Measurements from ENCODE around the gene SMIM7.

SMIM7 gene

DNA sequence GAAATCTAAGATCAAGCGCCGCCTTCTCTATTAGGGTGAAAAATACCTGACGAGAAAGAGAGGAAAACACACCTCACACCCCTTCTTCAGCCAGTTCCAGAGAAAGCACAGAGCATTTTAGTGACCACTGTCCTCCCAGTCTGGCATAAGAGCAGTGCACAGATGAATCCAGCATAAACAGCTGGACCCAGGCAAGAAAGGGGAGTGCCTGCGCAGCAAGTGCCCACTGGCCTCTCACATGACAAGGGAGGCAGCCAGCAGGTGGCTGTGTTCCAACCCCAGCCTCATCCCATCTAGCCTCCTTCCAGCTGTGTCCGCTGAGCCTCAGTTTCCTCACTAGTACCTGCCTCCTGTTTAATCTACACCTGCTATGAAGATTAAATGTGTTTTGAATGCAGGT is 39.9 kb downstream of the SMIM7 start:
- DNase-seq, result no peak

DNA sequence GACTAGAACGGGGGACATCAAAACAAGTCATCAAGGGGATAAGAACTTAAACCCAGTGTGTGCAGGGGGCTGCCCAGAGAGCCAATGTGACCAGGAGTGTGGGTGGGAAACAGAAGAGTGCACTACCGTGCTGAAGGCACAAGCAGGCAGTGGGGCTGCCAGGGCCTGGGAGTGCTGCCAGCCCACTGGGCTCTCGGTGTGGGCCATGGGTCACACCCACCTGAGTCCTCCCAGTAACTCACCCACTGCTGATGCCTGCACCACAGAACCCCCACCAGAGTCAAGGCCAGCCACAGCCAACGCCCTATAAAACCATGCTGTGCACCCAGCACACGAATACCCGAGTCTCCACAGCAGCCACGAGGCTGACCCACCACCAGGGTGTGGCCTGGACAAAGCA is 40.5 kb downstream of the SMIM7 start:
- no peak for DNase-seq

DNA sequence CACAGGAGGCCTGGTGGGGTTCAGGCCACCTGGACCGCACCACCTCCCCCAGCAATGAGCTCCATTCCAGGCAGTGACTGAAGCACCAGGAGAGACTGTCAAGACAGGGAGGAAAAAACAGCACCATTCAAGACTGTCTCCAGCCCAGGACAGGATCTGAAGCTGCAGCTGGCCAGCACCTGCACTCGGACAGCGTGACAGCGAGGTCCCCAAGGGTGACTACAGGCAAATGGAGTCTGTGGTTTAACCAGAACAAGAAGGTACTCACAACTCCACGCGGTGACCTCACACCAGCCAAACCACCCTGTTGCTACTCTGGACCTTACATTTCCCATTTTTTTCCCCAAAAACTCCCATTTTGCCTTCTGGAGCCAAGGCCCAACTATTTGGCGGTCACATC is 41.7 kb downstream of the SMIM7 start:
- no peak for DNase-seq

DNA sequence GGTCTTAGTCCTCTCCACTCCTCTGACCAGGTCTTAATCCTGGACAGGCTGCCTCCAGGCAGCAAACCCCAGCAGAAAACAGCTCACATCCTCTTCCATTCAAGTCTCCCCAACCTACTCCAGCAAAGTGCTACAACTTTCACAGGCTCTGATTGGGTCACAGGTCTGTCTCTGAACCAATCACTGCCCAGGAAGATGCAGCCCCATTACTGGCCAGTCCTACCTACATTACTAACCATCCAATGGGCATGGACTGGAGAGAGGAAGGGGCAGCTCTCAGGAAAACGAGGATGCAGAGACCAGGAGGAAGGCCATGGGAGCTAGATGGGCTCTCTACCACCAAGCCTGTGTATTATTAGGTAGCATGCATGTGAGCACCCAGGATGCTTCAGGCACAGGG is 44.1 kb downstream of the SMIM7 start:
- no peak for DNase-seq

DNA sequence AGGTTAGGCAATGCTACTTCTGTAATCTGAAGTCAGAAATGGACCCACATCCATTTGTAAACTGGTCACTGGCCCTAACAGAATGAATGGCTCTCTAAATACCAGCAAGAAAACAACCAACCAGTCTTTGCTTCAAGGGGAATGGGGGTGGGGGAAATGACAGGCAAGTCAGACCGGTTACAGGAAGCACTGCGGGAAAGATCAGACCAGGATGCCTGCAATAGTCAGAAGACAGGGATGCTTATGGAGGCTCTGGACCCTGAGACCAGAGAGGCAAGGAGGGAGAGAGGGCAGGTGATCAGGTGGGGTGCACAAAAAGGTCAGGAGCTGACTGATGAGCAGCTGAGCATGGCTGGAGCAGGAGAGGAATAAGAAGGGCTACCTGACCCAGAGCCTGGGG is 45.0 kb downstream of the SMIM7 start:
- no peak for DNase-seq

DNA sequence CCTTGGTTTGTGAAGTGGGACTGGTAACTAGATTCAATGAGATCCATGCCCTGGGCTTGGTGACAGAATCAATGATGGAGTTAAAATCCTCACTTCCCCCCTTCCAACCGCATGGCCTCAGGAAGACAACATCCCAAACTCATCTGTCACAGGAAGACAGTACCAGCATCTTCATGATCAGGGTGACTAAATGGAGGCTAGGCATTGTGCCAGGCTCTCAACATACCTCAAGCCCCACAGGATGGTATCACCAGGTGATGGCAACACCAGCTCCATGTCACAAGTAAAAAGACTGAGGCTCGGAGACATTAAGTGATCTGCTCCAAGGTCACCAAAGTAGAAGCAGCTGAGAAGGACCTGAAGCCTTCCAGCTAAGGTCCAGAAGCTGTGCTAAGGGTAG is 46.1 kb downstream of the SMIM7 start:
- DNase-seq, result no peak

- DNase-seq, result no peak
These were observed 47.3 kb downstream of the SMIM7 start for GRCh38 chr19:16612636-16613035.

- no peak for DNase-seq
These were observed 48.8 kb downstream of the SMIM7 start for GRCh38 chr19:16611121-16611520.

DNA sequence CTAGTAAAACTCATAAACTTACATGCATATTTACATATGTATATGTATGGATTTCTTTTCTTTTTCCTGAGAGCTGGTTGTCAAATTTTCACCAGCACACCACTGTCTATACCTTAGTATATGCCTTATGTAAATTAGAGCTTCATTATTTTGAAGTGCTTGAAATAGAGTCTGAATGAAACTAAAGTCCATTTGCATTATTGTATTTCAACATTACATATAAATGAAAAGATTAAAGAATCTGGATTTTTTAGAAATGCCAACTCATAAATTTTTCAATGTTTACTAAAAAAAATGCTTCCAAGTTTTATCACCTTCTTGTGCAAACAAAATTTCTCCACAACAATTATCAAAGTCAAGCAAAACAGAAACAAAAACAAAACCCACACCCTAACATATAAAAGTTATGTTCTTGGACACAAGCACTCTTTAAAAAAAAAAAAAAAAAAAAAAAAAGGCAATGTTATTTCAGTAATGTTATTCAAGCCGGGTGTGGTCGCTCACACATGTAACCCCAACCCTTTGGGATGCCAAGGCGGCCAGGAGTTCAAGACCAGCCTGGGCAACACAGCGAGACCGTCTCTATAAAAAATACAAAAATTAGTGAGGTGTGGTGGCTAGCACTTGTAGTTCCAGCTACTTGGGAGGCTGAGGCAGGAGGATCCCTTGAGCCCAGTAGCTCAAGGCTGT is 50.3 kb downstream of the SMIM7 start:
- no peak for DNase-seq

GRCh38 chr19:16608290-16608739 is 51.6 kb downstream of the SMIM7 start:
- DNase-seq, result no peak

DNA sequence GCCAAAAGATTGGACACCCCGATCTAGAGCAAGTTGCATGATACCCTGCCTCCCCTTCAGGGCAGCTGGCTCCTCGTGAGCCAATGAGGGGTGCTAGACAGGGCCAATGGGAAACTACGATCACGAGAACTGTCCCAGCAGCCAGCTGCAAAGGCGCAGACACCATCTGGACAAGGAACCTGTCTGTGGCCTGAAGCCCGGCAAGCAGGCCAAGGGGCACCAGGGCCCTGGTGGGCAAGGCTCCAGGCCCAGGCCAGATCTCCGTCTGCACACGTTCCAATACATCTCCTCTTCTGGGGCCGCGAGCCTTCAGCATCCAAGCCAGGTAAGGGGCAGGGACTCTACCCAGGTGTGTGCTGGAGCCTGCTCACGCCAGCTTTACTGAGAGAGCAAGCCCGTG is 52.1 kb downstream of the SMIM7 start:
- DNase-seq, result no peak

- no peak for DNase-seq
These were observed 54.4 kb downstream of the SMIM7 start for GRCh38 chr19:16605553-16605994.

DNA sequence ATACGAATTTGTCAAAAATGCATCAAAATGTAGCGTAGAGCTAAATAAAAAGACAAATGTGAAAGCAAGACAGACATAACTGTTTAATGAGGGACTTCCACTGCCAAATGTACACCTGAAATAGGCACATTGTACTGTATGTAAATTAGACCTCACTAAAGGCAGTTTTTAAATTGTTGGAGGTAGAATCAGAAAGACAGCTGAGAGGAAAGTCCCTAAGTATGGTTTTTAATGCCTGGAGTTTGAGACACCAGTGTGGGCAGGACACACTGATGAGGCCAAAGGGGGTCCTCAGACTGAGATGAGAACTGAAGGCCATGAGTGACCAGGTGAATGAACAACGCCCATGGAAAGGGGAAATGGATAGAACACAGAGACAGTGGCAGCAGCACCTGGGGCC is 54.8 kb downstream of the SMIM7 start:
- no peak for DNase-seq

DNA sequence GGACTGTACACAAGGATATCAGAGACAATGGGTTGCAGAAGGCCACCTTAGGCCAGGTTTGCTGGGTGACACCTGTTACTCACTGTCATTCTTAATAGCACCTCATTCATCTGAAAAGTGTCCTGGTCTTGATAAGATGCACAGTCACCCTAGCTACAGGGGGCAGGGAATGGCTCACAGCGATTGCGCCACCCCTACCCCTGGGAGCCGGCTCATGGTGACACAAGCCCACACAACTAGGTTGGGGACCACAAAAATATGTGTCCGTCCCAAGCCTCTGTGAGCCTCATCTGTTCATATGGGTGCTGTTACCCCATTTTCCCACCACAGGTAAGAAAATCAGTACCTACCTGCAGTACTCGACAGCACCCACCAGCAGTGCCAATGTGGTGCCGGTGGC is 55.3 kb downstream of the SMIM7 start:
- no peak for DNase-seq

DNA sequence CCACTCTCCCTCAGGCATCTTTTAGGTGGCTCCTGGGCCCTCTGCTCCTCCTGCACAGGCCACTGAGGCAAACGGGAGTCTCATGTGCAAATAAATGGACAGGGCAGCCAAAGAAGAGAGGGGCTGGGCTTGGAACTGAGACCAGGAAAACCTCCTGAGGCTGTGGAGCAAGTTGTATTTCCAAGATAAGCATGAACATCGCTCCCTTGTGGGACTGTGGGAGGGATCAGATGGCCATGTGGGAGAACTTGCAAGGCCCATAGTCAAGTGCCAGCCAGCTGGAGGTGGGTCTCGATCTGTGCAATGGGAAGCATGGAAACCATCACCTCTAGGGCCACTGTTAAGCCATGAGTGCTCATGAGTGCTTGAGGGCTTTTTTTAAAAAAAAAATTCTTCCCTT is 56.9 kb downstream of the SMIM7 start:
- no peak for DNase-seq

- no peak for DNase-seq
These were observed 58.4 kb downstream of the SMIM7 start for GRCh38 chr19:16601378-16602052.

GRCh38 chr19:16600824-16601223 is 59.1 kb downstream of the SMIM7 start:
- DNase-seq, result no peak

GRCh38 chr19:16599655-16600346 is 60.1 kb downstream of the SMIM7 start:
- no peak for DNase-seq

- no peak for DNase-seq
These were observed 61.1 kb downstream of the SMIM7 start for GRCh38 chr19:16598848-16599247.

DNA sequence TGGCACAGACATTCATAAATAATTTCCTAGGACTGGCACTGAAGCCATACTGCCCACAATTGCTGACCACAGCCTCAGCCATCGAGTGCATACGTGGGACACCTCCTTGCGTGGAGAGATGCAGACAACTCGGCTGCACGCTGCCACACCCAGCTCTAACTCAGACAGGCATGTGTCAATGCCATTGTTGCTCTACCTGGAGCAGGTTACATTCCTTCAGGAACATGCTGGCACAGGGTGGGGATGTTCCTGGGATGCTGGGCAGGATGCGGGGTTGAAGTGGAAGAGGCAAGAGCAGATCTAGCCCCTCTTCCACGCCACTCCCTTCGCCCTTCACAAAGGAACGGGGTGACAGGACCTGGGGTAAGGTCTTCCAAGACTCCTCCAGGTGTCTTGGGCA is 63.5 kb downstream of the SMIM7 start:
- no peak for DNase-seq

All from SHP77 (cell line).